ENCODE results near the gene SNED1.

Gene SNED1

DNA sequence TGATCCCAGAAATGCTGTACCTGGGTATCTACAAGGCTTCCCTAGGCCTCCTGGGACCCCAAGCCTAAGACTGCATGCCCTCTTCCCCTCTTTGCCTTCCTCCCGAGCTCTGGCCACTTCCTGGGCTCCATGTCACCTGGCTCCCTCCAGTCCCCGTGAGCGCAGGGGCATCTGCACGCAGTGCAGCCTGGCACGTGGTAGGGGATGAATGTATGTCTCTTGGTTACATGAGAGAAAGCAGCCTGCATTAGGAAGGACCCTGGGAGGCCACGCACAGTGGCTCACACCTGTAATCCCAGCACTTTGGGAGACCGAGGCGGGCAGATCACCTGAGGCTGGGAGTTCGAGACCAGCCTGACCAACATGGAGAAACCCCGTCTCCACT is 135.0 kb downstream of the SNED1 start:
- Histone ChIP-seq H3K4me3 (ENCODE audit: low read length) (no peak overlapping the region), H4K20me1 (ENCODE audit: control insufficient read depth, insufficient read depth, low read depth, low read length) (no peaks in the 10 kb centered on the region), H3K4me1 (ENCODE audit: control insufficient read depth, low read length) (no peaks in the 10 kb centered on the region), H3K9me2 (replicated peaks; ENCODE audit: control insufficient read depth, low read length) (no peaks in the 10 kb centered on the region), H3K36me3 (ENCODE audit: control insufficient read depth, low read length) (peaks cover 41% of the 10 kb centered on the region), H3F3A (ENCODE audit: control insufficient read depth, insufficient read depth) (no peaks in the 10 kb centered on the region), H3K9me3 (ENCODE audit: control insufficient read depth, insufficient read depth, low read length) (no peaks in the 10 kb centered on the region), H3K27me3 (ENCODE audit: control insufficient read depth, low read length) (no peaks in the 10 kb centered on the region), H3K4me2 (ENCODE audit: low read length) (no peak overlapping the region), H3K27ac (ENCODE audit: low read depth, low read length) (no peak overlapping the region), H3K79me2 (ENCODE audit: control insufficient read depth, low read length) (no peaks in the 10 kb centered on the region)
- TF ChIP-seq, protein P1, sequence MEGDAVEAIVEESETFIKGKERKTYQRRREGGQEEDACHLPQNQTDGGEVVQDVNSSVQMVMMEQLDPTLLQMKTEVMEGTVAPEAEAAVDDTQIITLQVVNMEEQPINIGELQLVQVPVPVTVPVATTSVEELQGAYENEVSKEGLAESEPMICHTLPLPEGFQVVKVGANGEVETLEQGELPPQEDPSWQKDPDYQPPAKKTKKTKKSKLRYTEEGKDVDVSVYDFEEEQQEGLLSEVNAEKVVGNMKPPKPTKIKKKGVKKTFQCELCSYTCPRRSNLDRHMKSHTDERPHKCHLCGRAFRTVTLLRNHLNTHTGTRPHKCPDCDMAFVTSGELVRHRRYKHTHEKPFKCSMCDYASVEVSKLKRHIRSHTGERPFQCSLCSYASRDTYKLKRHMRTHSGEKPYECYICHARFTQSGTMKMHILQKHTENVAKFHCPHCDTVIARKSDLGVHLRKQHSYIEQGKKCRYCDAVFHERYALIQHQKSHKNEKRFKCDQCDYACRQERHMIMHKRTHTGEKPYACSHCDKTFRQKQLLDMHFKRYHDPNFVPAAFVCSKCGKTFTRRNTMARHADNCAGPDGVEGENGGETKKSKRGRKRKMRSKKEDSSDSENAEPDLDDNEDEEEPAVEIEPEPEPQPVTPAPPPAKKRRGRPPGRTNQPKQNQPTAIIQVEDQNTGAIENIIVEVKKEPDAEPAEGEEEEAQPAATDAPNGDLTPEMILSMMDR (IDR thresholded peaks at IDR 0.05; ENCODE audit: low read depth, low read length, poor library complexity, severe bottlenecking): no peak
- no peak for TF ChIP-seq EZH2phosphoT487 (IDR thresholded peaks at IDR 0.05; ENCODE audit: borderline replicate concordance, low read length)

DNA sequence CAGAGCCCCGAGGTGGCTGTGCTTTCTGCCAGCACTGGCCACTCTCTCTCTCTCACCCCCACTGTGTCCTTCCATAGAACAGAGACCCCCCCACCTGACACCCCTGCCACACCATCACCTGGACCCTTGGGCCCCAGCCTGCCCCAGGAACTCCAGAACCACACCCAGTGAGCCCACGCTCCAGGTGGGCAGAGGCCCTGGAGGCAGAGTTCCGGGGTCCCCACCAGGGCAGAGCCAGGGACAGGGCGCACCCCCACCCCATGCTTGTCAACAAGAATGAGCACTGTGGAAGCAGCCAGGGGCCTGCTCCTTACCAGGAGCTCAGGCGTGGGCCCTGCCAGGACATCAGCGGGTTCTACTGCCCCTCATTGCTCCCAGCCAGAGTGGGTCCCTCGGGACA is 136.3 kb downstream of the SNED1 start:
- H3K4me1 ChIP-seq (ENCODE audit: control insufficient read depth, low read length): no peaks in the 10 kb centered on the region
- no peak overlapping the region for H3K4me2 ChIP-seq (ENCODE audit: low read length)
- no peaks in the 10 kb centered on the region for H3F3A ChIP-seq (ENCODE audit: control insufficient read depth, insufficient read depth)
- H3K27ac ChIP-seq (ENCODE audit: low read depth, low read length): no peak overlapping the region
- H3K4me3 ChIP-seq (ENCODE audit: low read length): no peak overlapping the region
- H3K79me2 ChIP-seq (ENCODE audit: control insufficient read depth, low read length): no peaks in the 10 kb centered on the region
- H3K9me2 ChIP-seq (replicated peaks; ENCODE audit: control insufficient read depth, low read length): no peaks in the 10 kb centered on the region
- H4K20me1 ChIP-seq (ENCODE audit: control insufficient read depth, insufficient read depth, low read depth, low read length): no peaks in the 10 kb centered on the region
- no peaks in the 10 kb centered on the region for H3K27me3 ChIP-seq (ENCODE audit: control insufficient read depth, low read length)
- H3K36me3 ChIP-seq (ENCODE audit: control insufficient read depth, low read length): peaks cover 54% of the 10 kb centered on the region
- H3K9me3 ChIP-seq (ENCODE audit: control insufficient read depth, insufficient read depth, low read length): no peaks in the 10 kb centered on the region
- TF ChIP-seq, protein P1 (IDR thresholded peaks at IDR 0.05; ENCODE audit: low read depth, low read length, poor library complexity, severe bottlenecking): no peak
- no peak for TF ChIP-seq EZH2phosphoT487 (IDR thresholded peaks at IDR 0.05; ENCODE audit: borderline replicate concordance, low read length)

DNA sequence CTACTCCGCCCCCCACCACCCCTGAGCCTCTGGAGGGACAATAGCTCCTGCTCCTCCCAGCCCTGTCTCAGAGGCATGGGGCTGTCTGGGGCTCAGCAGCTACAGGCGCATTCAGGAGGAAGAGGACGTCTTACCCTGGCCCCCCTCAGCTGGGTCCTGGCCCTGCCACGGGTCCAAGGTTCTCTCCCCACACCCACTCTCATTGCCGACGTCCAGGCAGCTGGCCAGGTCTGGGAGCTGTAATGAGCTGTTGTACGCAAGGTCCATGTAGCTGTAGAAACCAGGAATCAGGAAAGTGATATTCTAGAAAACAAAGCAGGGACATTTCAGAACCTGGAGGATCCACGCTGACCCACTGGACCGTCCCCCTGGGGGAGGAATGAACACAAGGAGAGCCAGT is 137.3 kb downstream of the SNED1 start:
- Histone ChIP-seq H3K4me2 (ENCODE audit: low read length) (no peak overlapping the region), H3F3A (ENCODE audit: control insufficient read depth, insufficient read depth) (no peaks in the 10 kb centered on the region), H3K79me2 (ENCODE audit: control insufficient read depth, low read length) (no peaks in the 10 kb centered on the region), H4K20me1 (ENCODE audit: control insufficient read depth, insufficient read depth, low read depth, low read length) (no peaks in the 10 kb centered on the region), H3K9me2 (replicated peaks; ENCODE audit: control insufficient read depth, low read length) (no peaks in the 10 kb centered on the region), H3K27me3 (ENCODE audit: control insufficient read depth, low read length) (no peaks in the 10 kb centered on the region), H3K4me1 (ENCODE audit: control insufficient read depth, low read length) (no peaks in the 10 kb centered on the region), H3K4me3 (ENCODE audit: low read length) (no peak overlapping the region), H3K27ac (ENCODE audit: low read depth, low read length) (no peak overlapping the region), H3K9me3 (ENCODE audit: control insufficient read depth, insufficient read depth, low read length) (no peaks in the 10 kb centered on the region), H3K36me3 (ENCODE audit: control insufficient read depth, low read length) (peaks cover 55% of the 10 kb centered on the region)
- TF ChIP-seq, protein P1 (IDR thresholded peaks at IDR 0.05; ENCODE audit: low read depth, low read length, poor library complexity, severe bottlenecking): no peak
- no peak for TF ChIP-seq EZH2phosphoT487 (IDR thresholded peaks at IDR 0.05; ENCODE audit: borderline replicate concordance, low read length)

DNA sequence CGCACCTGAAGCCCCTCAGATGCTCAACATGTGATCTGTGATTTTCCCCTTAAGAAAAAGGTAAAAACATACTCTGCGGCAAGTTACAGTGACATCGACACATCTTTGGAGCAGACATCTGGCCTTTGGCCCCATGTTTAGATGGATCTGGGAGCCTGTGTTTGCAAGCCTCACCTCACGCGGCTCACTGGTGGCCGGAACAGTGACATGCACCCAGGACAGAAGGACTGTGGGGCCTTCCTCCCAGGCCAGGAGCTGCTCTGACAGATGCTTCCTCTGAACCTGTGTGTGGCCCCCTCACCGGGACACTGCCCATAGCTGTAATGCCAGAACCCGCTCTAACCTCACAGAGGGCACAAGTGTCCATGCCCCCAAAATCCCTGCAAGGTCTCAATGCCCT is 137.8 kb downstream of the SNED1 start:
- Histone ChIP-seq H3K4me2 (ENCODE audit: low read length) (no peak overlapping the region), H3K79me2 (ENCODE audit: control insufficient read depth, low read length) (no peaks in the 10 kb centered on the region; the same call in 1 of the 2 replicates), H3K27ac (ENCODE audit: low read depth, low read length) (no peak overlapping the region), H3K4me3 (ENCODE audit: low read length) (no peak overlapping the region), H3K36me3 (ENCODE audit: control insufficient read depth, low read length) (peaks cover 57% of the 10 kb centered on the region), H3K4me1 (ENCODE audit: control insufficient read depth, low read length) (no peaks in the 10 kb centered on the region), H3K9me2 (replicated peaks; ENCODE audit: control insufficient read depth, low read length) (no peaks in the 10 kb centered on the region), H4K20me1 (ENCODE audit: control insufficient read depth, insufficient read depth, low read depth, low read length) (no peaks in the 10 kb centered on the region), H3K9me3 (ENCODE audit: control insufficient read depth, insufficient read depth, low read length) (no peaks in the 10 kb centered on the region), H3K27me3 (ENCODE audit: control insufficient read depth, low read length) (no peaks in the 10 kb centered on the region), H3F3A (ENCODE audit: control insufficient read depth, insufficient read depth) (no peaks in the 10 kb centered on the region)
- no peak for TF ChIP-seq EZH2phosphoT487 (IDR thresholded peaks at IDR 0.05; ENCODE audit: borderline replicate concordance, low read length)
- TF ChIP-seq, protein P1 (IDR thresholded peaks at IDR 0.05; ENCODE audit: low read depth, low read length, poor library complexity, severe bottlenecking): no peak

All from DOHH2 (cell line).